DMS 273 treated with DMSO at 0.1 percent for 48 hours (cell line): Measurements from ENCODE around the gene ZFC3H1.
"Not testable (repeated sequence)": the region's sequence is repeated elsewhere in the genome, so short reads cannot be mapped to it uniquely, and the experiment has no call there.

Experiments
- DNase-seq: peaks from one replicate; lab custom pipeline; 2025; lab: John Stamatoyannopoulos, UW

The ZFC3H1 gene

GRCh38 chr12:71578694-71579258 is 84.9 kb downstream of the ZFC3H1 start:
- DNase-seq, result no peak

GRCh38 chr12:71576496-71576895 is 87.2 kb downstream of the ZFC3H1 start:
- no peak for DNase-seq

GRCh38 chr12:71569885-71570284 is 93.8 kb downstream of the ZFC3H1 start:
- DNase-seq, result not testable (repeated sequence)

- no peak for DNase-seq
These were observed 96.1 kb downstream of the ZFC3H1 start for GRCh38 chr12:71567537-71567936.

- DNase-seq, result no peak
These were observed 97.0 kb downstream of the ZFC3H1 start for GRCh38 chr12:71566655-71567054.

- no peak for DNase-seq
These were observed 98.1 kb downstream of the ZFC3H1 start for GRCh38 chr12:71565535-71565934.

GRCh38 chr12:71562676-71563595 is 100.7 kb downstream of the ZFC3H1 start:
- no peak for DNase-seq
